H1 (cell line): ENCODE results near the gene TDO2. TPM values are rescaled to one million over a fixed set of nuclear protein-coding genes. Genes with fewer than 3 reads are reported as not detected.
"Not testable (repeated sequence)": the region's sequence is repeated elsewhere in the genome, so short reads cannot be mapped to it uniquely, and the experiment has no call there.

Experiments used
- CTCF ChIA-PET: fragments of 300-600 bp; sonication (Branson Sonifier 250); formaldehyde crosslinking; loops from one replicate; lab custom pipeline; 2021; ENCODE audit not compliant: partially characterized antibody; lab: Charles Lee
- POLR2A ChIA-PET: fragments of 300-600 bp; sonication (Branson Sonifier 250); formaldehyde crosslinking; loops from one replicate; lab custom pipeline; 2021; ENCODE audit warnings: inconsistent platforms; ENCODE audit not compliant: partially characterized antibody; lab: Charles Lee
- DNase-seq, 2 experiments: peaks; one replicate each; pipeline versions ENCODE4 v3.0.0 to v3.0.0-alpha.2; 2010 to 2022; ENCODE audit warnings: low spot score in 2 of 2, low read depth in 1 of 2, mixed read lengths in 1 of 2
- FAIRE-seq: peaks from 2 replicates; lab custom pipeline; 2011; peaks lifted over from hg19 to GRCh38; lab: Jason Lieb, UNC
- H2AFZ ChIP-seq: 2 replicates; pipeline ENCODE4 v1.8.1; 2012; ENCODE audit warnings: low read length, inconsistent platforms
- H2AK5ac ChIP-seq: 2 replicates; pipeline ENCODE4 v1.6.1; 2013; ENCODE audit warnings: low read depth, low read length
- H2BK120ac ChIP-seq: replicated peaks from 2 replicates; pipeline ENCODE3; 2013; ENCODE audit warnings: low read depth, low read length, inconsistent platforms
- H2BK12ac ChIP-seq: 2 replicates; pipeline ENCODE4 v1.6.1; 2013; ENCODE audit warnings: low read depth, low read length
- H2BK15ac ChIP-seq: 2 replicates; pipeline ENCODE4 v1.6.1; 2013; ENCODE audit warnings: low read length
- H2BK20ac ChIP-seq: 2 replicates; pipeline ENCODE4 v1.6.1; 2013; ENCODE audit warnings: low read length
- H2BK5ac ChIP-seq: 2 replicates; pipeline ENCODE4 v1.6.1; 2013; ENCODE audit warnings: low read depth, low read length
- H3K14ac ChIP-seq: 2 replicates; pipeline ENCODE4 v1.6.1; 2013; ENCODE audit warnings: inconsistent platforms; ENCODE audit not compliant: insufficient read length
- H3K18ac ChIP-seq: 2 replicates; pipeline ENCODE4 v1.6.1; 2013; ENCODE audit warnings: low read length; ENCODE audit errors: extremely low read depth
- H3K23ac ChIP-seq: 2 replicates; pipeline ENCODE4 v1.6.1; 2013; ENCODE audit warnings: inconsistent platforms; ENCODE audit not compliant: insufficient read length
- H3K23me2 ChIP-seq: 2 replicates; pipeline ENCODE4 v1.6.1; 2013; ENCODE audit warnings: low read depth, low read length
- H3K27ac ChIP-seq: 2 replicates; pipeline ENCODE4 v1.6.1; 2011; ENCODE audit warnings: low read depth, low read length, inconsistent platforms
- H3K27me3 ChIP-seq, 4 experiments: replicated peaks in 1 of 4; 1 replicate in 1 of 4; 2 replicates in 3 of 4; pipeline versions ENCODE4 v1.6.1 to v1.8.1; 2011 to 2013; ENCODE audit warnings: low read length in 3 of 4, mild to moderate bottlenecking in 3 of 4, inconsistent platforms in 2 of 4, mixed read lengths in 2 of 4, moderate library complexity in 1 of 4; ENCODE audit not compliant: control insufficient read depth in 3 of 4, insufficient read depth in 3 of 4; ENCODE audit errors: extremely low read depth in 1 of 4
- H3K36me3 ChIP-seq, 4 experiments: 2 replicates each; pipeline versions ENCODE4 v1.6.1 to v1.8.1; 2011 to 2013; ENCODE audit warnings: mild to moderate bottlenecking in 4 of 4, low read length in 3 of 4, moderate library complexity in 2 of 4, control low read depth in 1 of 4, inconsistent platforms in 1 of 4; ENCODE audit not compliant: insufficient read depth in 4 of 4, control insufficient read depth in 2 of 4
- H3K4ac ChIP-seq: replicated peaks from 2 replicates; pipeline ENCODE3; 2013; ENCODE audit warnings: low read length, low read depth, mixed read lengths, inconsistent platforms; ENCODE audit not compliant: insufficient read length
- H3K4me1 ChIP-seq, 4 experiments: replicated peaks in 1 of 4; 1 replicate in 1 of 4; 2 replicates in 3 of 4; pipeline versions ENCODE4 v1.6.1 to v1.8.1; 2011 to 2013; ENCODE audit warnings: low read length in 3 of 4, inconsistent platforms in 2 of 4, mixed read lengths in 1 of 4; ENCODE audit not compliant: insufficient read depth in 4 of 4, control insufficient read depth in 3 of 4
- H3K4me2 ChIP-seq, 2 experiments: 2 replicates each; pipeline versions ENCODE4 v1.6.1 to v1.8.1; 2011 to 2013; ENCODE audit warnings: low read depth in 2 of 2, low read length in 2 of 2, control low read depth in 1 of 2, inconsistent platforms in 1 of 2, mild to moderate bottlenecking in 1 of 2; ENCODE audit not compliant: insufficient read depth in 1 of 2
- H3K4me3 ChIP-seq, 4 experiments: fragments of 200-600, 300-600 bp in 1 of 4; sonication (generic), shearing (Covaris generic), sonication (Bioruptor Twin) in 1 of 4; 2 replicates each; pipeline versions ENCODE4 v1.5.1 to v1.8.1; 2011 to 2016; ENCODE audit warnings: low read length in 4 of 4, low read depth in 3 of 4, control low read depth in 2 of 4, inconsistent platforms in 2 of 4, mild to moderate bottlenecking in 2 of 4, mixed read lengths in 1 of 4, moderate library complexity in 1 of 4; ENCODE audit not compliant: insufficient read depth in 2 of 4; ENCODE audit errors: extremely low read depth in 1 of 4
- H3K56ac ChIP-seq: replicated peaks from 2 replicates; pipeline ENCODE3; 2013; ENCODE audit warnings: low read depth, mild to moderate bottlenecking, mixed read lengths, low read length, inconsistent platforms; ENCODE audit not compliant: insufficient read length
- H3K79me1 ChIP-seq: 2 replicates; pipeline ENCODE4 v1.6.1; 2013; ENCODE audit warnings: low read depth, low read length, control low read depth
- H3K79me2 ChIP-seq, 2 experiments: 2 replicates each; pipeline versions ENCODE4 v1.6.1 to v1.8.1; 2012 to 2013; ENCODE audit warnings: low read length in 2 of 2, mild to moderate bottlenecking in 2 of 2, inconsistent platforms in 1 of 2; ENCODE audit not compliant: insufficient read depth in 2 of 2, control insufficient read depth in 1 of 2
- H3K9ac ChIP-seq, 4 experiments: replicated peaks in 1 of 4; 1 replicate in 1 of 4; 2 replicates in 3 of 4; pipeline versions ENCODE4 v1.6.1 to v1.8.1; 2011 to 2013; ENCODE audit warnings: low read depth in 3 of 4, low read length in 3 of 4, control low read depth in 2 of 4, mild to moderate bottlenecking in 2 of 4, moderate library complexity in 2 of 4, inconsistent platforms in 1 of 4; ENCODE audit errors: extremely low read depth in 1 of 4
- H3K9me3 ChIP-seq, 2 experiments: 2 replicates each; pipeline versions ENCODE4 v1.6.1 to v1.8.1; 2012 to 2013; ENCODE audit warnings: mild to moderate bottlenecking in 2 of 2, moderate library complexity in 2 of 2, control low read depth in 1 of 2, inconsistent platforms in 1 of 2, low read depth in 1 of 2, low read length in 1 of 2, mixed read lengths in 1 of 2; ENCODE audit not compliant: insufficient read depth in 2 of 2
- H4K20me1 ChIP-seq, 2 experiments: replicated peaks in 1 of 2; 2 replicates each; pipeline versions ENCODE3 to v1.8.1; 2011 to 2013; ENCODE audit warnings: inconsistent platforms in 2 of 2, low read length in 2 of 2, mild to moderate bottlenecking in 1 of 2; ENCODE audit not compliant: insufficient read depth in 2 of 2, control insufficient read depth in 1 of 2
- H4K5ac ChIP-seq: 2 replicates; pipeline ENCODE4 v1.6.1; 2013; ENCODE audit warnings: low read length, low read depth, mixed read lengths, inconsistent platforms; ENCODE audit not compliant: insufficient read length
- H4K8ac ChIP-seq: 2 replicates; pipeline ENCODE4 v1.8.0; 2013; ENCODE audit warnings: mild to moderate bottlenecking, moderate library complexity, low read length, inconsistent platforms; ENCODE audit not compliant: insufficient read depth; ENCODE audit errors: extremely low read depth
- H4K91ac ChIP-seq: replicated peaks from 2 replicates; pipeline ENCODE3; 2013; ENCODE audit warnings: low read length, mixed read lengths, inconsistent platforms; ENCODE audit not compliant: insufficient read length
- ATF3 ChIP-seq: IDR thresholded peaks from 2 replicates; pipeline ENCODE4 v1.6.1; 2011; ENCODE audit warnings: low read depth, mild to moderate bottlenecking, low read length; ENCODE audit not compliant: insufficient read depth
- MAX ChIP-seq: IDR thresholded peaks from 2 replicates; pipeline ENCODE4 v1.6.1; 2012; ENCODE audit warnings: inconsistent platforms
- SIX5 ChIP-seq: IDR thresholded peaks from 2 replicates; pipeline ENCODE4 v1.6.1; 2011; ENCODE audit warnings: mild to moderate bottlenecking, low read depth, low read length
- WGBS, 2 experiments: shearing (Covaris generic) in 1 of 2; methylation state at CpG; one replicate each; pipeline versions ENCODE4 v1.1.6 to v1.1.7; 2013 to 2015; ENCODE audit warnings: low lambda C conversion rate in 2 of 2, mixed read lengths in 2 of 2, inconsistent platforms in 1 of 2, low coverage in 1 of 2, missing lambda C conversion rate in 1 of 2; ENCODE audit not compliant: insufficient replicate concordance in 2 of 2, insufficient coverage in 1 of 2, insufficient read length in 1 of 2; ENCODE audit errors: extremely low coverage in 1 of 2, missing lambda C conversion rate in 1 of 2; 5-methylcytosine and 5-hydroxymethylcytosine counted together
- polyA plus RNA-seq, 7 experiments: library from polyadenylated mRNA; depleted of rRNA in 3 of 7; stranded (reverse) in 5 of 7; unstranded in 2 of 7; fragments of >200 nt in 5 of 7; fragments of 200-250 nt in 2 of 7; gene quantifications; 1 replicate in 5 of 7; 2 replicates in 1 of 7; 4 replicates in 1 of 7; pipeline versions ENCODE4 v1.2.1 to v1.2.3, GENCODE V29; 2011 to 2013; ENCODE audit warnings: missing spikeins in 2 of 7, mixed read lengths in 2 of 7
- total RNA-seq: library from RNA; stranded (reverse); fragmentation: NEBNext Ultra II Directional; extraction: Animal tissue kit (Norgen Biotek cat#: 25700); gene quantifications from 2 replicates; pipeline ENCODE4 v1.2.1, GENCODE V29; 2021

The TDO2 gene
- total and polyA plus RNA-seq, 2 of the 8 experiments (the other 6 are each of a cell fraction or from before 2014, with no cell fraction given): 0.03 TPM; not detected in 1

DNA sequence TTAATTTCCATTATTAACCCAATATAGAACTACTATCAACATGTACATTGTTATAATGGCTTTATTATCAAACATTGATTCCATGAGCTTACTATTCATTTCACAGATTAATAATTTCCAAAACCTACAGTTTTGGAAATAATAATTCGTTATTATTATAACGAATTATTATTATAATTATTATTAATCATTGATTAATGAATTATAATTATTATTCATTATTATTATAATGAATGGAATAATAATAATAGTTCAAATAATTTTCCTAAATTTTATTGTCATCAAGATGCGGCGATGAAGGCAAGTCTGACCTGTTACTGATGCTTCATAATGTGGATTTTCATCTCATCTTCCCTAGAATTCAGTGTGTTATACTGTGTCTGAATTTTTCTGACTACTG is 28.1 kb downstream of the TDO2 start (continued):
- TF ChIP-seq ATF3 (no peak), SIX5 (no peak), MAX (no peak)

DNA sequence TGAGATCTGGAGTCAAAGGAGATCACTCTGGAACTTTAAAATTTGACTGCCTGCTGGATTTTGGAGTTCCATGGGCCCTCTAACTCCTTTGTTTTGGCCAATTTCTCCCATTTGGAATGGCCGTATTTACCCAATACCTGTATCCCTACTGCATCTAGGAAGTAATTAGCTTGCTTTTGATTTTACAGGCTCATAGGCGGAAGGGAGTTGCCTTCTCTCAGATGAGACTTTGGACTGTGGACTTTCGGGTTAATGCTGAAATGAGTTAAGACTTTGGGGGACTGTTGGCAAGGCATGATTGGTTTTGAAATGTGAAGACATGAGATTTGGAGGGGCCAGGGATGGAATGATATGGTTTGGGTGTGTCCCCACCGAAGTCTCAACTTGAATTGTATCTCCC is 31.1 kb downstream of the TDO2 start:
- FAIRE-seq, H3K4me1 ChIP-seq, POLR2A ChIA-PET, H3K27me3 ChIP-seq, H4K20me1 ChIP-seq, H3K79me1 ChIP-seq, H2AK5ac ChIP-seq, H2BK5ac ChIP-seq, H3K79me2 ChIP-seq, H2AFZ ChIP-seq, H3K9me3 ChIP-seq, H4K5ac ChIP-seq, H3K23ac ChIP-seq, DNase-seq, H3K4me2 ChIP-seq, H3K4ac ChIP-seq, H2BK120ac ChIP-seq, H2BK20ac ChIP-seq, H2BK12ac ChIP-seq, H3K36me3 ChIP-seq, CTCF ChIA-PET, H3K23me2 ChIP-seq, H3K4me3 ChIP-seq, H3K56ac ChIP-seq, H3K18ac ChIP-seq, H3K27ac ChIP-seq, H2BK15ac ChIP-seq, H4K8ac ChIP-seq, H3K9ac ChIP-seq, H4K91ac ChIP-seq, H3K14ac ChIP-seq: not testable (repeated sequence)
- WGBS, 2 experiments: 93% methylated on average over 4 of the region's 4 CpGs; no CpG with 5 or more reads in 1 of the 2 experiments
